HFFc6 (cell line): ENCODE data around the gene COQ9. TPM values are rescaled to one million over a fixed set of nuclear protein-coding genes. Genes with fewer than 3 reads are reported as not detected.

Experiments used
- DNase-seq: peaks from one replicate; pipeline ENCODE4 v3.0.0-alpha.2; 2018
- H3K27ac Mint-ChIP-seq: 2 replicates; pipeline ENCODE4 v1.8.0; 2020; ENCODE audit warnings: mild to moderate bottlenecking, mixed read lengths
- H3K27me3 Mint-ChIP-seq: 2 replicates; pipeline ENCODE4 v1.8.0; 2021; ENCODE audit warnings: mild to moderate bottlenecking, moderate library complexity, mixed read lengths; ENCODE audit not compliant: insufficient read depth
- H3K36me3 Mint-ChIP-seq: 2 replicates; pipeline ENCODE4 v1.8.0; 2021; ENCODE audit warnings: low read depth, mixed read lengths
- H3K4me1 Mint-ChIP-seq: 2 replicates; pipeline ENCODE4 v1.8.0; 2020; ENCODE audit warnings: low read depth, mixed read lengths
- H3K4me3 Mint-ChIP-seq: 2 replicates; pipeline ENCODE4 v1.8.0; 2020; ENCODE audit warnings: mild to moderate bottlenecking, moderate library complexity, mixed read lengths
- H3K9me3 Mint-ChIP-seq: 2 replicates; pipeline ENCODE4 v1.8.0; 2020; ENCODE audit warnings: mild to moderate bottlenecking, mixed read lengths
- total RNA-seq, 6 experiments: library from RNA; stranded (reverse); fragmentation: NEBNext Ultra II Directional; extraction: Animal tissue kit (Norgen Biotek cat#: 25700); gene quantifications; 2 replicates in 1 of 6; 3 replicates in 5 of 6; pipeline ENCODE4 v1.2.3, GENCODE V29; 2021
- TF ChIP-seq, protein P1 (sequence below): fragments of 200-600 bp; sonication (generic); IDR thresholded peaks from 2 replicates; pipeline ENCODE4 v1.5.0; 2021; ENCODE audit warnings: antibody characterized with exemption, mild to moderate bottlenecking

Gene COQ9
- total RNA-seq, 6 experiments from 2014 or later: 28.0 to 34.2 (median 30.7) TPM

GRCh38 chr16:57462978-57463362 lies 15.7 kb downstream of the COQ9 start:
- H3K27ac Mint-ChIP-seq: peak overlapping the region; percentile 94
- peak overlapping the region; percentile 99 for H3K4me3 Mint-ChIP-seq
- no peaks in the 10 kb centered on the region for H3K9me3 Mint-ChIP-seq
- peaks cover 20% of the 10 kb centered on the region for H3K4me1 Mint-ChIP-seq
- DNase-seq: no peak
- peaks cover 5% of the 10 kb centered on the region for H3K27me3 Mint-ChIP-seq
- TF ChIP-seq, protein P1, sequence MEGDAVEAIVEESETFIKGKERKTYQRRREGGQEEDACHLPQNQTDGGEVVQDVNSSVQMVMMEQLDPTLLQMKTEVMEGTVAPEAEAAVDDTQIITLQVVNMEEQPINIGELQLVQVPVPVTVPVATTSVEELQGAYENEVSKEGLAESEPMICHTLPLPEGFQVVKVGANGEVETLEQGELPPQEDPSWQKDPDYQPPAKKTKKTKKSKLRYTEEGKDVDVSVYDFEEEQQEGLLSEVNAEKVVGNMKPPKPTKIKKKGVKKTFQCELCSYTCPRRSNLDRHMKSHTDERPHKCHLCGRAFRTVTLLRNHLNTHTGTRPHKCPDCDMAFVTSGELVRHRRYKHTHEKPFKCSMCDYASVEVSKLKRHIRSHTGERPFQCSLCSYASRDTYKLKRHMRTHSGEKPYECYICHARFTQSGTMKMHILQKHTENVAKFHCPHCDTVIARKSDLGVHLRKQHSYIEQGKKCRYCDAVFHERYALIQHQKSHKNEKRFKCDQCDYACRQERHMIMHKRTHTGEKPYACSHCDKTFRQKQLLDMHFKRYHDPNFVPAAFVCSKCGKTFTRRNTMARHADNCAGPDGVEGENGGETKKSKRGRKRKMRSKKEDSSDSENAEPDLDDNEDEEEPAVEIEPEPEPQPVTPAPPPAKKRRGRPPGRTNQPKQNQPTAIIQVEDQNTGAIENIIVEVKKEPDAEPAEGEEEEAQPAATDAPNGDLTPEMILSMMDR: no peak
- peaks cover 26% of the 10 kb centered on the region for H3K36me3 Mint-ChIP-seq

- Mint-ChIP-seq H3K27me3 (peaks cover 5% of the 10 kb centered on the region), H3K4me3 (no peak overlapping the region), H3K4me1 (peaks cover 20% of the 10 kb centered on the region), H3K27ac (no peak overlapping the region), H3K36me3 (peaks cover 31% of the 10 kb centered on the region), H3K9me3 (no peaks in the 10 kb centered on the region)
- TF ChIP-seq, protein P1: no peak
- no peak for DNase-seq
Measured at GRCh38 chr16:57464523-57464922, 17.2 kb downstream of the COQ9 start.

GRCh38 chr16:57468346-57468745 lies 21.1 kb downstream of the COQ9 start:
- TF ChIP-seq, protein P1: no peak
- Mint-ChIP-seq H3K27ac (no peak overlapping the region), H3K36me3 (peaks cover 21% of the 10 kb centered on the region; the same call in 1 of the 2 replicates), H3K27me3 (peaks cover 2% of the 10 kb centered on the region; the same call in 1 of the 2 replicates), H3K9me3 (no peaks in the 10 kb centered on the region), H3K4me3 (no peak overlapping the region), H3K4me1 (peaks cover 29% of the 10 kb centered on the region)
- no peak for DNase-seq

DNA sequence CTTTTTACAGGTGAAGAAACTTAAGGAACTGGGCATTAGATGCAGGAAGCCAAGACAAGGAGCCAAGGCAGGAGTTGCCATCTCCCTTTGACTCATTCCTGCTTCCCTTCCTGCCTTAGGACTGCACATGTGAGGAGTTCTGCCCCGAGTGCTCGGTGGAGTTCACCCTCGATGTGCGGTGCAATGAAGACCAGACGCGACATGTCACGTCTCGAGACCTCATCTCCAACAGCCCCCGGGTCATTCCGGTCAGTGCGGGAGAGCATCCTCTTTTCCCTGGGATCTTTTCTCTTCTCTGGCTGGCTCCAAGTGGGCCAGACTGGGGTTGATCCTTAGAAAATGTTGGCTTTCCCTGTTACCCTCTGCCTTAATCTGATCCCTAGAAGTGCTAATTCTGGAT lies 21.8 kb downstream of the COQ9 start:
- no peaks in the 10 kb centered on the region for H3K9me3 Mint-ChIP-seq
- DNase-seq: no peak
- H3K36me3 Mint-ChIP-seq: peaks cover 20% of the 10 kb centered on the region; the same call in 1 of the 2 replicates
- no peak overlapping the region for H3K27ac Mint-ChIP-seq
- peaks cover 4% of the 10 kb centered on the region; the same call in 1 of the 2 replicates for H3K27me3 Mint-ChIP-seq
- H3K4me3 Mint-ChIP-seq: no peak overlapping the region
- H3K4me1 Mint-ChIP-seq: peaks cover 22% of the 10 kb centered on the region
- TF ChIP-seq, protein P1: no peak

DNA sequence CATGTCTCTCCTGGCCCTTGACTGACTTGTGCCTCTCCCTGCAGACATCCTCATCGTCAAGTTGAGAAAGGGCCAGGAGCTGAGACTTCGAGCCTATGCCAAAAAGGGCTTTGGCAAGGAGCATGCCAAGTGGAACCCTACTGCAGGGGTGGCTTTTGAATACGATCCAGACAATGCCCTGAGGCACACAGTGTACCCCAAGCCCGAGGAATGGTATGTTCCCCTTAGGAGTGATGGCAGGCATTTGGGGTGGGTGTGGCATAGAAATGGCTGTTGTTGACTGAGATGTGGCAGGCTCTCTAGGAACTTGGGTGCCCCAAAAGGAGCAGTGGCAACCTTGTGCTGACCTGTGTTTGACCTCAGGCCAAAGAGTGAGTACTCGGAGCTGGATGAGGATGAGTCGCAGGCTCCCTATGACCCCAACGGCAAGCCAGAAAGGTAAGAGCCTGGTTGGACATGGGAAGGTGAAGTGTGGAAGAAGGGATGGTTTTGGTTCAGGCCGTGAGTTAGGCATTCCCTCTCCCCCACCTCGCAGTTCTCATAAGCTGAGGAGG lies 22.7 kb downstream of the COQ9 start:
- no peaks in the 10 kb centered on the region for H3K9me3 Mint-ChIP-seq
- H3K36me3 Mint-ChIP-seq: peaks cover 12% of the 10 kb centered on the region; the same call in 1 of the 2 replicates
- no peak overlapping the region for H3K4me3 Mint-ChIP-seq
- DNase-seq: no peak
- H3K27me3 Mint-ChIP-seq: peaks cover 1% of the 10 kb centered on the region; the same call in 1 of the 2 replicates
- TF ChIP-seq, protein P1: no peak
- H3K27ac Mint-ChIP-seq: peak overlapping the region; percentile 4; the same call in 1 of the 2 replicates
- peaks cover 13% of the 10 kb centered on the region for H3K4me1 Mint-ChIP-seq
